GM18873 (cell line): ENCODE data around the gene HTR1B.

Source experiments
- ATAC-seq: cut with Tn5 transposase; IDR thresholded peaks from one replicate; pipeline ENCODE4 v1.9.1; 2021; ENCODE audit warnings: mild to moderate bottlenecking, moderate library complexity, moderate number of reproducible peaks; ENCODE audit not compliant: unreplicated experiment, low FRiP score

HTR1B gene

GRCh38 chr6:77457720-77458349, 5.5 kb downstream of the HTR1B start:
- ATAC-seq: peak; percentile 67

- ATAC-seq: no peak
Observed at GRCh38 chr6:77456531-77457248, 6.6 kb downstream of the HTR1B start.

GRCh38 chr6:77455271-77455670, 8.0 kb downstream of the HTR1B start:
- no peak for ATAC-seq

GRCh38 chr6:77454386-77454785, 8.9 kb downstream of the HTR1B start:
- ATAC-seq: no peak

- ATAC-seq: no peak
Observed at GRCh38 chr6:77451466-77451865, 11.8 kb downstream of the HTR1B start.

- no peak for ATAC-seq
Observed at GRCh38 chr6:77450924-77451323, 12.4 kb downstream of the HTR1B start.

- ATAC-seq: no peak
Observed at GRCh38 chr6:77448546-77448945, 14.7 kb downstream of the HTR1B start.

- ATAC-seq: no peak
Observed at GRCh38 chr6:77447254-77447653, 16.0 kb downstream of the HTR1B start.

GRCh38 chr6:77446249-77446648, 17.0 kb downstream of the HTR1B start:
- no peak for ATAC-seq

- no peak for ATAC-seq
Observed at GRCh38 chr6:77445214-77445613, 18.1 kb downstream of the HTR1B start.

GRCh38 chr6:77440206-77440976, 22.9 kb downstream of the HTR1B start:
- no peak for ATAC-seq

- ATAC-seq: no peak
Observed at GRCh38 chr6:77433888-77434287, 29.4 kb downstream of the HTR1B start.

GRCh38 chr6:77430504-77430903, 32.8 kb downstream of the HTR1B start:
- ATAC-seq: no peak

GRCh38 chr6:77425671-77426070, 37.6 kb downstream of the HTR1B start:
- no peak for ATAC-seq

- no peak for ATAC-seq
Observed at GRCh38 chr6:77425216-77425615, 38.1 kb downstream of the HTR1B start.

- ATAC-seq: no peak
Observed at GRCh38 chr6:77424761-77425160, 38.5 kb downstream of the HTR1B start.

- ATAC-seq: no peak
Observed at GRCh38 chr6:77416839-77417238, 46.5 kb downstream of the HTR1B start.

GRCh38 chr6:77415706-77416105, 47.6 kb downstream of the HTR1B start:
- peak; percentile 78 for ATAC-seq
